NCI-H1436 treated with DMSO at 0.1 percent for 48 hours (cell line): ENCODE results near the gene CIB1.

Experiments used
- DNase-seq: peaks from one replicate; lab custom pipeline; 2025; lab: John Stamatoyannopoulos, UW

Gene CIB1

DNA sequence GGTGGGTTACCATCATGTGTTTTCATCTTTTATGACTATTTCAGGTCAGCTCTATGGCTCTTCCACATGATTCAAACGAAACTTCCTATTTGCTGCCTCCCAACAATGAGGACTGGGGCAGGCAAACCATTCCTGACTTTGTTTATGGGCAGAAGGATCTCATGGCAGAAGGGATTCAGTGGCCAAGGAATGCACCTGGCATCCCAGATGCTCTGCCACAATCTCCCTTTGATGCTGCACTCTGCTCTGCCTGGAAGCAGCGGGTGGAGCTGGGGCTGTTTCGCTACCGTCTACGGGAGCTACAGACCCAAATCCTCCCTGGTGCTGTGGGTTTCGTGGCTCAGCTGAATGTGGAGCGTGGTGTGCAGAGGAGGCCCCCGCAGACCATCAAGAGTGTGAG lies 7.1 kb upstream of the CIB1 start:
- no peak for DNase-seq

DNA sequence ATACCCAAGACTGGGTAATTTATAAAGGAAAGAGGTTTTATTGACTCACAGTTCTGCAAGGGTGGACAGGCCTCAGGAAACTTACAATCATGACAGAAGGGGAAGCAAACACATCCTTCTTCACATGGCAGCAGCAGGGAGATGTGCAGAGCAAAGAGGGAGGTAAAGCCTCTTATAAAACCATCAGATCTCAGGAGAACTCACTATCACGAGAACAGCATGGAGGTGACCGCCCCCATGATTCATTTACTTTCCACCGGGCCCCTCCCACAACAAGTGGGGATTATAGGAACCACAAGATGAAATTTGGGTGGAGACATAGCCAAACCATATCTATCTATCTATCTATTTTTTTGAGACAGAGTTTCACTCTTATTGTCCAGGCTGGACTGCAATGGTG lies 5.6 kb upstream of the CIB1 start:
- no peak for DNase-seq

DNA sequence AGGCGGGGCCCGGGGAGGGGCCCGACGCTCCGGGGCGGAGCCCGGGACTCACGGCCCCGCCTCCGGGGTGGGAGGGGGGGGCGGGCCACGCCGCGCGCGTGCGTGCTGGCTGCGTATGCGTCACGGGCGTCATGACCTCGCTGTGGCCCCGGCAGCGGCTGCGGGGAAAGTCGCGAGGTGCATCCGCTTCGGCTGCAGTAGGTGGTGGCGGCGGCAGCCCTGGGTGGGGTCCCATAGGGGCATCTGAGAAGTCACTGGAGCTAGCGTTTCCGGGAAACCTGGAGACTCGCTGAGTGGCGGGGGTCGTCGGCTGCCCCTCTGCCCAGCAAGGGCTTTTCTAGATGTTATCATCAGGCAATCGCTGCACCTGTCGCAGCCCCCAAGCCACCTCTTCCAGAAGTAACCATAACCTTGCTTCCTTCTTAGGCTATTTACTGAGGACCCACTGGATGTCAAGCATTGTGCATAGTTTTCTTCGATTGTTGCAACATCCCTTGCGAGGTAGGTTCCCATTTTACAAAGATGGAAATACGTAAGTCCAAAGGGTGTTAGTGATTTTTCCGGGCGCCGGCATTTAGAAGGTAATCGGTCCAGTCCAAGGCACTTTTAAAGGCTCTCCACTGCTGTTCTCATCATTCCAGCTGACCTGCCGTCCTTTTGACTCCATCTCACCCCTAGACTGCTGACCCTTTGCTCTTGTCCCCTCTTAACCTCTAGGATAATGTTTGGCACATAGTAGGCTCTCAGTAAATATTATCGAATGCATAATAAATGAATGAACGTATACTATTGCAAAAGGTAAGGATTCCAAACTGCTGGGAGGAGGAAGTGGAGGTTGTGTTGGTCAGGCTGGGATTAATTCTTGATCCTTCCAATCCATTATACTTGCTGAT lies 601 bp upstream of the CIB1 start, which contains the start of gene GDPGP1:
Gene GDPGP1, plus strand, starts transcription at position 114 of the 893 bp plus-strand sequence. CDS start 6,700 bp downstream, outside the sequence.
- DNase-seq: peak; percentile 35

GRCh38 chr15:90232941-90233386 lies 777 bp downstream of the CIB1 start:
- DNase-seq: no peak

GRCh38 chr15:90232196-90232595 lies 1.5 kb downstream of the CIB1 start:
- DNase-seq: no peak

GRCh38 chr15:90231028-90232017 lies 2.4 kb downstream of the CIB1 start:
- no peak for DNase-seq

GRCh38 chr15:90230610-90231009 lies 3.1 kb downstream of the CIB1 start:
- no peak for DNase-seq

GRCh38 chr15:90230071-90230494 lies 3.7 kb downstream of the CIB1 start:
- DNase-seq: no peak

DNA sequence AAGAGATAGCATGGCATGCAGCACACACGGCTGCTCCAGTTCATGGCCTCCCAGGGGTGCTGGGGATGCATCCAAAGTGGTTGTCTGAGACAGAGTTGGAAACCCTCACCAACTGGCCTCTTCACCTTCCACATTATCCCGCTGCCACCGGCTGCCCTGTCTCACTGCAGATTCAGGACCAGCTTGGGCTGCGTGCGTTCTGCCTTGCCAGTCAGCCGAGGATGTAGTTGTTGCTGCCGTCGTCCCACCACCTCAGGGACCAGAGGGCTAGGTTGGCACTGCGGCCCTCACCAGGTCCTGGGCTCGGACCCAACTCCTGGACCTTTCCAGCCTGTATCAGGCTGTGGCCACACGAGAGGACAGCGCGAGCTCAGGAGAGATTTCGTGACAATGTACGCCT lies 4.8 kb downstream of the CIB1 start:
- no peak for DNase-seq

- no peak for DNase-seq
Measured at GRCh38 chr15:90227816-90228772, 5.6 kb downstream of the CIB1 start.

DNA sequence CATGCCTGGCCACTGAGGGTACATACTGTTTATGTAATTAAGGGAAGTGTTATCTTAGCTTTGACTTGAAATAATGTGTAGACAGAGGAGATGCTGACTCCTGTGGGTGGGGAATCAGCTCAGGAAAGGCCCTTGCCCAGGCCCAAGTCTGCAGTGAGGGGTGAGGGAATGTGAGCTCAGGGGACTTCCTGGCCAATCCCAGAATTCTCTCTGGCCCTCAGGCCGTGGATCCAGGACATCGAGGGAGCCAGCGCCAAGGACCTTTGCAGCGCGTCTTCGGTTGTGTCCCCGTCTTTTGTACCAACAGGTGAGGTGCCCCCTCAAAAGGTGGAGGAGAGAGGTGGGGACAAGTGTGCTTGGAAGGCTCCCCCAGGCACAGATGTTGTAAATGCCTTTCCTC lies 6.4 kb downstream of the CIB1 start:
- DNase-seq: no peak

GRCh38 chr15:90225504-90226234 lies 8.1 kb downstream of the CIB1 start:
- DNase-seq: no peak

GRCh38 chr15:90225047-90225446 lies 8.7 kb downstream of the CIB1 start:
- no peak for DNase-seq

DNA sequence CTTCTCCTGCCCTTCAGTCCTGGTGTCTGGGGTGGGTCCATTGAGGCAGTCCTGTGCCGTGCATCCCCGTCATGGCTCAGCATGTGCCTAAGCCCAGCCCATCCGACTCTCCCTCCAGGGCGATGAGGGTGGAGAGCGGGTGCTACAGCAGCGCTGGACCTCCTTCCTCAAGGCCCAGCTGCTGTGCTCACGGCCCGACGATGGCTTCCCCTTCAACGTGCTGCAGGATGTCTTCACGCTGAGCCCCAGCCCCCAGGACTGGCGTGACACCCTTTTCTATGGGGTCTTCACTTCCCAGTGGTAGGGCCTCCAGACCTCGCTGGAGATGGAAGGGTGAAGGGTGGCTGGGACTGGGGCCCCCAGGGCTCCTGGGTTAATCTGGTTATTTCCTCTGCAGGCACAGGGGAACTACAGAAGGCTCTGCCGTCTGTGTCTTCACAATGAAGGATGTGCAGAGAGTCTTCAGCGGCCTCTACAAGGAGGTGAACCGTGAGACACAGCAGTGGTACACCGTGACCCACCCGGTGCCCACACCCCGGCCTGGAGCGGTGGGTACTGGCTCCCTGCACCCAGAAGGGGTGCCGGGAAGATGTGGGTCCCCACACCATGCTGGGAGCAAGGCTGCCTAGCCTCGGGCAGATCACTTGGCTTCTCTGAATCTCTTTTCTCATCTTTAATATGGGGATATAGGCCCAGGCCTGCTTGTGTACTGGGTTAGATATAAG lies 10.1 kb downstream of the CIB1 start:
- no peak for DNase-seq

GRCh38 chr15:90222547-90222946 lies 11.2 kb downstream of the CIB1 start:
- DNase-seq: no peak

GRCh38 chr15:90221246-90221900 lies 12.4 kb downstream of the CIB1 start:
- no peak for DNase-seq

DNA sequence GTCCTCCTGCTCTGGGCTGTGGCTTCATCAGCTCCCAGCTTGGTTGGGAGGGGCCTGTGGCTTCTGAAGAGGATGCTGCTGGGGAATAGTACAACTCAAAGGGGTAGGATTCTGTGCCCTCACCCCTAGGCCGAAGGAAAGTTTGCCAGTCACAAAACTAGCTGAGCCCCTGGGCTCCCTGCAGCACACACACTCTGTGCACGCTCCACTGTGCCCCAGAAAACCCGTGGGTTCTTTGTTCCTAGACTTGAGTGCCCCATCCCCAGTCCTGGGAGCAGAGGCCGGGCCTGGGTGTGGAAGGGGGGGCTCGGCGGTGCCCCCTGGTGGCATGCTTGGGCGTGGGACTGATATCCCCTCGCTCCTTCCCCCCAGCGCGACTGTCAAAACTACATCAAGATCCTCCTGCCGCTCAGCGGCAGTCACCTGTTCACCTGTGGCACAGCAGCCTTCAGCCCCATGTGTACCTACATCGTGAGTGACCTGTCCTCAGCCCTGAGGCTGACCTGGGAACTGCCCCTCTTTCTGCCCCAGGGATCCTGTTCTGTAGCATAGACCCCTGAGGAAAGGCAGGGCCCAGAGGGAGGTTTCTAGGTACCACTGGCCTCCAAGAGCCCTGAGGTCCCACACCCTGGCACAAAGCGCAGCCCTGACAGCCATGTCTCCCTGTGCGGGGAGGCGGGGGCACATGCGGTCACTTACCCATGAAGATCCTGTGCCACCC lies 14.2 kb downstream of the CIB1 start:
- DNase-seq: no peak

- DNase-seq: no peak
Measured at GRCh38 chr15:90217671-90218394, 15.9 kb downstream of the CIB1 start.
